Measurements from ENCODE around the gene SPON1.

Gene SPON1

GRCh38 chr11:14036469-14036868 is 73.9 kb downstream of the SPON1 start:
- DNase-seq (ENCODE audit: low spot score) = no peak

- no peak for DNase-seq (ENCODE audit: low spot score)
Observed at GRCh38 chr11:14041040-14041439, 78.5 kb downstream of the SPON1 start.

DNA sequence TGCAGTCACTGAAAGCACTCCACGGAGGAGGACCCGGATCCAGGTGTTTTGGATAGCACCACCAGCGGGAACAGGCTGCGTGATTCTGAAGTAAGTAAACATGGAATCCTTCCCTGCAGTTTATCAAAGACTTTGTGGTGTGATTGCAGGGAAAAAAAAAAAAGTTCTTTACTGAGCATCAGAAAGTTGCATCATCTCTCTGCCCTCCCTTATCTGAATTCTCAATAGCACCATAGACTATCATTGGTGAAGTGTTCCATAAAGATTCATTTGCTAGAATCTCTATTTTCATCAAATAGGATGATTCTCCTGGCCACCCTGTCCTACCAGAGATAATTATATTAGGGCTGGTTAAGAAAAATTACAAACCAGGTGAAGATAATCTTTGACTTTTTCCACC is 79.0 kb downstream of the SPON1 start:
- no peak for DNase-seq (ENCODE audit: low spot score)

DNA sequence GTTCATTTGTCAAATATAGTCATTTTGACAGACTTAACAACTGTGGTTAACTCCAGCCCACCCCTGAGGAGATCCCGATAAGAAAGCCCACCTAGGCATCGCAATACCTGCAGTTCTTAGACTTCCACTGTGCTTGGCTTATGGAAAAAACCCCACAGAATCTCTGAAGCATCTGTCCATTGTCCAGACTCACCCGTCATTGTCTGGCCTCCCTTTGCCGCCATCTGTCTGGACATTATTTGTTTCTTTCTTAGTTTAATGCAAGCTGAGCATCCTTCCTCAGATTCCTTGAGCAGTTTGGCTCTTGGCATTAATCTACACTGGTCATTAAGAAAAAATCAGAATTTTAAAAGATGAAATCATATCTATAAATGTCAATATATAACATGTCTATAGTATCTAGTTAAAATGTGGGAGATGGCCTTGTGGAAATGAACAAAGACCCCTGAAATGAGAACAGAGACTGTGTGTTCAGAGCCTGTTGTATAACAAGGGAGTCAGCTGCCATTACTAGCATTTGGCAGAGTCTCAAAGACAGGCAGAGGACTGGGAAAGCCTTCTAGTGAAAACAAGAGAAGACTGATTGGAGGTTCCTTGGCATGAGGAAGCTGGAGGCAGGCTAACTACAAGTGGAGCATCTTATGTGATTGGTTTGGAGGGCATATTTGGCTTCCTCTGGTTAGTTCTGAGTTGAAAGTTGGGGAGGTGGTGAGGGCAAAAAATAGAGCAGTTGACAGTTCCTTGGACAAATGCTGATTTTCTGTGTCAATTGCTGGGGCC is 80.4 kb downstream of the SPON1 start:
- no peak for DNase-seq (ENCODE audit: low spot score)

DNA sequence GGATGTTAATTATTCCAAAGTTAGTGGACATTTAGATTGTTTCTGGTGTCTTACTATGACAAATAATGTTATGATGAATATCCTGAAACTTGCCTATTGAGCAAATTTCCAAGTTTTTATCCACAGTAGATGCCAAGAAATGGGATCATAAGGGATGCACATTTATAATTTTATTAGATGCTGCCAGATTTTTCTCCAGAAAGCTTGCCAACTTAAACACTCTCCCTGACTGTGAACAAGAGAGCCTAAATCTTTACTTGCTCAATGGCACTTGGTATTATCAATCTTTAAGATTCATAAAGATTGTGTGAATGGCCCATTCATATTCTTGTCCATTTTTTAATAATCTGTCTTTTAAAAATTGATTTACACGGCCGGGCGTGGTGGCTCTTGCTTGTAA is 82.4 kb downstream of the SPON1 start:
- no peak for DNase-seq (ENCODE audit: low spot score)

- no peak for DNase-seq (ENCODE audit: low spot score)
Observed at GRCh38 chr11:14045417-14045816, 82.9 kb downstream of the SPON1 start.

- no peak for DNase-seq (ENCODE audit: low spot score)
Observed at GRCh38 chr11:14052198-14052597, 89.7 kb downstream of the SPON1 start.

DNA sequence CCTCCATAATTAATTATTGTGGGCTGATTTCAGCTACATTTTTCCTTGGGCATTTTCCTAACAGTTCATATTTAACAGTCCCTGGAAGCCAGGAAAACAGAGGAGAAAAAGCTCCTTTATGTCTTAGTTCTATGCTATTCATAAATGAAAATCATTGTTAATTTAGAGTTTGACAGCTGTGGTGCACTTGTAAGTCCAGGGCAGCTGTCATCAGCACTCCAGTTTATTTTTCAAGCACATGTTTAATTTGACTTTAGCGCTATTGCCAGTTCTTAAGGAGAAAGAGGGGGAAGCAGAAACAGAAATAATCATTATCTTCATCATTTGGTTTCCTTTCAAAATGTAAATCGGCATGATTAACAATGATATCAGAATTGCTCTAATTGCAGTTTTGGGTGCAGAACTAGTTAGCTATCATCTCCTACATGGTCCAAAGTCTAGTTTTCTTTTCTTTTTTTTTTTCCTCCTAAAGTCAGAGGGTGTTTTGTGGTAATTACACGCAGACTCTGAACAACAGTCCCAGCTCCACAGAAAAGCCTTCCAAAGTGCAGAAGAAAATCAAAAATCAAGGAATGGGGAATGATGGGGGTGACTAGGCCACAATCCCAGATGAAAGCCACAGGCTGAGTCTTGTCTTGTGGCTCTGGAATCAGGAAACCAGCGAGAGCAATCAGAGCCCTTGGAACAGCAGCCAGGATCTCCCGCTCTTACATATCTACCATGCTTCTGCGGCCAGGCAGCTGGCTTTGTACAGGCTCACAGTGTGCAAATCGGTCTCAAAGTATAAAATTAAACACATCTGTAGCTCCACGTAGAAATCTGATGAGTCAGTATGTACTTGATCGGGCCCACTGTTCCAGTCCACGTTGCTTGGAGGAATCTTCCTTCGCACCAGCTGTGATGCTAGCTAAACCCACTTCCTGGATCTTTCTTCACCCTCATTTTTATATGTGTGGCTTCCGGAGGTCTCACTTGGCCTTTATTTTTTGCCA is 91.9 kb downstream of the SPON1 start:
- no peak for DNase-seq (ENCODE audit: low spot score)

GRCh38 chr11:14055936-14056335 is 93.4 kb downstream of the SPON1 start:
- DNase-seq (ENCODE audit: low spot score) = no peak

DNA sequence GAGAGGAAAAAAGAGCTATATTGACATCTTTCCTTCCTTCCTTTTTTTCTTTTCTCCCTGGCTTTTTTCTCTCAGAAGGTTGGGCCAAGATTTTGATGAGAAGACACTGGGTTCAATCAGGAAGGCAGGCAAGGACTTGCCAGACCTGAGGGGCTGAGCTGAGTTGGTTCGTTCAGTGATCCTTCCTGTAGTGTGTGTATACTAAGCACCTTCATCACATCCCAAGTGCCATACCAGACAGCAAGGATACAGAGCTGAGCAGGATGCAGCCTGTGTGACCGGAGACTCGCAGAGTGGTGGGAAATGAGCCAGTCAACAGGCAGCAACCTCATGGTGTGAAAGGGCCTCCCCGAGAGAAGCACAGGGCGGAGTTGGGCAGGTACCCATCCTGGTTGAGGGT is 95.5 kb downstream of the SPON1 start:
- DNase-seq (ENCODE audit: low spot score) = no peak

DNA sequence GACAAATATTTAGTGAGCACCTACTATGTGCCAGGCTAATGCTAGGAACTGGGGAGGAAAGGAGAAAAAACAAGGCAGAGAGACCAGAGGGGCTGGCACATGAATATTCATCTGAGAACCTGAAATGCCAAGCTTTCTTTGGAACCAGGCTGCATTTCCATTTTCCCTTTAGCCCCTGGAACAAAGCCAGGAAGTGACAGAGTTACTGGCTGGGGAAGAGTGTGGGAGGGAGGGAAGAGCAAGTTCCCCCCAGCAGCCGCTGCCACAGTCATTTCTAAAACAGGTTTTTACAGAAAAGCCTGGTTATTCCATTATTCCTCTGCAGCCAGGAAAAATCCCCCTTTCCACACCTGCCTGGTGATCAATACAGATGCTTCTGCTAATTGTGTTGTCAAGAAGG is 97.0 kb downstream of the SPON1 start:
- no peak for DNase-seq (ENCODE audit: low spot score)

- no peak for DNase-seq (ENCODE audit: low spot score)
Observed at GRCh38 chr11:14061721-14062120, 99.2 kb downstream of the SPON1 start.

DNA sequence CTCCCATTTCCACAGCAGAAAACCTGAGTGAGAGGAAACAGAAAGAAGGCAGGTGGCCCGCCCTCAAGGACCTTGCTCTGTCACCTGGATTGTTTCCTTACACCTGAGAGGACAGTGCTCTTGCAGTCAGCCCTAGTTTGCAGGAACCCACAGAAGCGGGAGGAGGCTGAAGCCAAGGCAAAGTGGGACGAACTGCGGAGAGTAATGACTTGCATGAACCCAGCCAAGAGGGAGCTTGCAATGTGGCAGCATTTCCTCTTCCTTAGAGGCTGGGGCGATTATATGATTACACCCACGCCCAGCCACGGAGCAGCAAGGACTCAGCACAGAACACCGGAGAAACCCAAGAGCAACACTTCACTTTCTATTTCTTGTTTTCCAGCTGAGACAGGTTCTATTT is 102.6 kb downstream of the SPON1 start:
- no peak for DNase-seq (ENCODE audit: low spot score)

GRCh38 chr11:14065681-14066080 is 103.2 kb downstream of the SPON1 start:
- no peak for DNase-seq (ENCODE audit: low spot score)

- no peak for DNase-seq (ENCODE audit: low spot score)
Observed at GRCh38 chr11:14067686-14068085, 105.2 kb downstream of the SPON1 start.

DNA sequence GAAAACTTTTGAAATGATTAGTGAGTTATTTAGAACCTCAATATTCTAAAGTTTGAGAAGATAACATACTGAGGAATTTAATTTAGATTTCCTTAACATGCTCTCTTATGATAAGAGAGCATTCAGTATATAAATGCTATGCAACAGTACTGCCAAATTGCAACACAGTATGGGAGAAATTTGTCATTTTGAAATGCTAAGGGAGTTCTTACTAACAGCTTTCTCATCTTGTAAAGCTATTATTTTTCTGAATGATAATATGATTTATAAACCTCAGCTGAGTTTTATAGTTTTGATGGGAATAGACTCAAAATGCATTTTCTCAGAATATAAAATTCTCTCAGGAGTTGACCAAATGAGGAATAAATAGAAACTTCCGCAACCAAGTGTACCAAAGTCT is 108.4 kb downstream of the SPON1 start:
- no peak for DNase-seq (ENCODE audit: low spot score)

GRCh38 chr11:14073849-14074476 is 111.4 kb downstream of the SPON1 start:
- no peak for DNase-seq (ENCODE audit: low spot score)

- no peak for DNase-seq (ENCODE audit: low spot score)
Observed at GRCh38 chr11:14075118-14076078, 112.9 kb downstream of the SPON1 start.

DNA sequence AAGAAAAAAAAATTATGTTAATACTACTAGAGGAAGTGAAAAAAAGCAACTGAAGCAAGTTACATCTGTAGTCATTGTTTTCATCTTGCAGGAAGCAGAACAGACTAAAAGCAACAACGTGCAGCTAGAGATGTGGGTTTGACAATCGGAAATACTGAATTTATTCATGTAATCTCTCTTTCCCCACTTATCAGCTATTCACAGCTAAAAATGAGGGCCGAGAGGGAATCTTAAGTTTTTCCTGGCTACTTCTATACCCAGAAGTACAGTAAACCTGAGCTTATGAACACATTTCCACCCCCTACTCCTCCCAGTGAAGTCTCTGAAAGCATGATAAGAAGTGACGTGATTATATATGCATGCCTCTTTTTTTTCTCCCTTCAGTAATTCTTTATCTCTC is 116.5 kb downstream of the SPON1 start:
- DNase-seq (ENCODE audit: low spot score) = no peak

- DNase-seq (ENCODE audit: low spot score) = no peak
Observed at GRCh38 chr11:14079797-14080196, 117.3 kb downstream of the SPON1 start.

- DNase-seq (ENCODE audit: low spot score) = no peak
Observed at GRCh38 chr11:14081581-14082231, 119.2 kb downstream of the SPON1 start.
